IPS-11a (cell line): ENCODE data around the gene LIPG.
"Not testable (repeated sequence)": the region's sequence is repeated elsewhere in the genome, so short reads cannot be mapped to it uniquely, and the experiment has no call there.

ENCODE experiments used
- H3K4me3 ChIP-seq: one replicate; pipeline ENCODE4 v1.5.1; 2013; ENCODE audit warnings: low read depth, low read length, control low read depth

Gene LIPG

GRCh38 chr18:49572611-49573345 is 10.9 kb downstream of the LIPG start:
- no peak overlapping the region for H3K4me3 ChIP-seq

GRCh38 chr18:49573835-49574234 is 12.0 kb downstream of the LIPG start:
- H3K4me3 ChIP-seq, result no peak overlapping the region

- H3K4me3 ChIP-seq, result not testable (repeated sequence)
These were observed 17.2 kb downstream of the LIPG start for GRCh38 chr18:49579041-49579440.

GRCh38 chr18:49579583-49579982 is 17.7 kb downstream of the LIPG start:
- H3K4me3 ChIP-seq, result not testable (repeated sequence)

GRCh38 chr18:49580279-49580678 is 18.4 kb downstream of the LIPG start:
- no peak overlapping the region for H3K4me3 ChIP-seq

GRCh38 chr18:49581371-49581770 is 19.5 kb downstream of the LIPG start:
- H3K4me3 ChIP-seq, result no peak overlapping the region

- H3K4me3 ChIP-seq, result no peak overlapping the region
These were observed 20.7 kb downstream of the LIPG start for GRCh38 chr18:49582579-49582978.

GRCh38 chr18:49584394-49584793 is 22.5 kb downstream of the LIPG start:
- no peak overlapping the region for H3K4me3 ChIP-seq

GRCh38 chr18:49584951-49585350 is 23.1 kb downstream of the LIPG start:
- not testable (repeated sequence) for H3K4me3 ChIP-seq

- H3K4me3 ChIP-seq, result no peak overlapping the region
These were observed 24.2 kb downstream of the LIPG start for GRCh38 chr18:49585781-49586663.

GRCh38 chr18:49588171-49588570 is 26.3 kb downstream of the LIPG start:
- no peak overlapping the region for H3K4me3 ChIP-seq

- H3K4me3 ChIP-seq, result no peak overlapping the region
These were observed 27.1 kb downstream of the LIPG start for GRCh38 chr18:49588971-49589370.

- no peak overlapping the region for H3K4me3 ChIP-seq
These were observed 28.8 kb downstream of the LIPG start for GRCh38 chr18:49590608-49591007.

- no peak overlapping the region for H3K4me3 ChIP-seq
These were observed 29.4 kb downstream of the LIPG start for GRCh38 chr18:49591271-49591670.

- no peak overlapping the region for H3K4me3 ChIP-seq
These were observed 29.9 kb downstream of the LIPG start for GRCh38 chr18:49591775-49592174.

GRCh38 chr18:49596687-49597086 is 34.8 kb downstream of the LIPG start:
- H3K4me3 ChIP-seq, result no peak overlapping the region

- no peak overlapping the region for H3K4me3 ChIP-seq
These were observed 35.5 kb downstream of the LIPG start for GRCh38 chr18:49597157-49597931.

GRCh38 chr18:49601211-49601610 is 39.4 kb downstream of the LIPG start:
- no peak overlapping the region for H3K4me3 ChIP-seq

- H3K4me3 ChIP-seq, result no peak overlapping the region
These were observed 46.8 kb downstream of the LIPG start for GRCh38 chr18:49608366-49609255.

GRCh38 chr18:49609256-49610021 is 47.6 kb downstream of the LIPG start:
- no peak overlapping the region for H3K4me3 ChIP-seq
